A673 (cell line): ENCODE measurements around the gene LTBP2.

Experiments
- EZH2 ChIP-seq: fragments of 200-600 bp; sonication (generic); IDR thresholded peaks from 2 replicates; pipeline ENCODE4 v1.6.1; 2017; ENCODE audit warnings: borderline replicate concordance, low read depth, mild to moderate bottlenecking, mixed read lengths, antibody characterized with exemption, low read length; ENCODE audit not compliant: poor library complexity, severe bottlenecking
- TF ChIP-seq, protein P1 (sequence below): fragments of 300-800, 200-600 bp; sonication (generic); conservative IDR thresholded peaks from 2 replicates; pipeline ENCODE4 v1.5.1; 2017; ENCODE audit warnings: low read depth, mild to moderate bottlenecking, antibody characterized with exemption, low read length, moderate library complexity, mixed read lengths

DNA sequence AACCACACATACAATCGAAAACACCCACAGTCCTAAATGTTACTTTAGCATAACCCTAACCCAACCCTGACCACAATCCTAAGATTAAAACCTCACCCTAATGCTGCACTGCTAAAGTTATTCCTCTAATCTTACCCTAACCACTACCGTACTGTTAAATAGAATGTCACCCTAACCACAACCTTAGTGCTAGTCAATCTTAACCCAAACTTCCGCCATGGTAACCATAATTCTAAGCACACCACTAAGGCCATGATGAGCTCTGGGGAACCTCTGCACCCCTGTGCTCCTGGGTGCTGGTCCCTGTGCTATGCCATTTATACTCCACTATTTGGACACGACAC is 38.0 kb downstream of the LTBP2 start:
- TF ChIP-seq, protein P1, sequence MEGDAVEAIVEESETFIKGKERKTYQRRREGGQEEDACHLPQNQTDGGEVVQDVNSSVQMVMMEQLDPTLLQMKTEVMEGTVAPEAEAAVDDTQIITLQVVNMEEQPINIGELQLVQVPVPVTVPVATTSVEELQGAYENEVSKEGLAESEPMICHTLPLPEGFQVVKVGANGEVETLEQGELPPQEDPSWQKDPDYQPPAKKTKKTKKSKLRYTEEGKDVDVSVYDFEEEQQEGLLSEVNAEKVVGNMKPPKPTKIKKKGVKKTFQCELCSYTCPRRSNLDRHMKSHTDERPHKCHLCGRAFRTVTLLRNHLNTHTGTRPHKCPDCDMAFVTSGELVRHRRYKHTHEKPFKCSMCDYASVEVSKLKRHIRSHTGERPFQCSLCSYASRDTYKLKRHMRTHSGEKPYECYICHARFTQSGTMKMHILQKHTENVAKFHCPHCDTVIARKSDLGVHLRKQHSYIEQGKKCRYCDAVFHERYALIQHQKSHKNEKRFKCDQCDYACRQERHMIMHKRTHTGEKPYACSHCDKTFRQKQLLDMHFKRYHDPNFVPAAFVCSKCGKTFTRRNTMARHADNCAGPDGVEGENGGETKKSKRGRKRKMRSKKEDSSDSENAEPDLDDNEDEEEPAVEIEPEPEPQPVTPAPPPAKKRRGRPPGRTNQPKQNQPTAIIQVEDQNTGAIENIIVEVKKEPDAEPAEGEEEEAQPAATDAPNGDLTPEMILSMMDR, result no peak
- TF ChIP-seq EZH2, result no peak
